Osteocyte (in vitro differentiated cells): ENCODE results near the gene RYR2. TPM values are rescaled to one million over a fixed set of nuclear protein-coding genes. Genes with fewer than 3 reads are reported as not detected.

Source experiments
- DNase-seq: peaks from one replicate; pipeline ENCODE4 v3.0.0; 2021; ENCODE audit warnings: mixed read lengths; ENCODE audit not compliant: unreplicated experiment; ENCODE audit errors: extremely low spot score
- H3K27ac Mint-ChIP-seq: one replicate; pipeline ENCODE4 v1.8.0; 2021; ENCODE audit warnings: mild to moderate bottlenecking, mixed read lengths; ENCODE audit not compliant: unreplicated experiment
- H3K27me3 Mint-ChIP-seq: one replicate; pipeline ENCODE4 v1.8.0; 2021; ENCODE audit warnings: mixed read lengths; ENCODE audit not compliant: unreplicated experiment
- H3K36me3 Mint-ChIP-seq: one replicate; pipeline ENCODE4 v1.8.0; 2021; ENCODE audit warnings: mixed read lengths; ENCODE audit not compliant: unreplicated experiment
- H3K4me1 Mint-ChIP-seq: one replicate; pipeline ENCODE4 v1.8.0; 2021; ENCODE audit warnings: mixed read lengths; ENCODE audit not compliant: unreplicated experiment
- H3K4me3 Mint-ChIP-seq: one replicate; pipeline ENCODE4 v1.8.0; 2021; ENCODE audit warnings: mild to moderate bottlenecking, moderate library complexity, mixed read lengths; ENCODE audit not compliant: unreplicated experiment
- H3K9me3 Mint-ChIP-seq: one replicate; pipeline ENCODE4 v1.8.0; 2021; ENCODE audit warnings: mixed read lengths; ENCODE audit not compliant: unreplicated experiment
- CTCF ChIP-seq: fragments of 200-600 bp; sonication (generic); IDR thresholded peaks from 2 replicates; pipeline ENCODE4 v1.5.0; 2021; ENCODE audit warnings: antibody characterized with exemption, mild to moderate bottlenecking, moderate library complexity
- total RNA-seq: library from RNA; stranded (reverse); gene quantifications from 2 replicates; pipeline ENCODE4 v1.2.1, GENCODE V29; 2021

The RYR2 gene
- total RNA-seq, 1 donor from 2014 or later, result 0.03 TPM

DNA sequence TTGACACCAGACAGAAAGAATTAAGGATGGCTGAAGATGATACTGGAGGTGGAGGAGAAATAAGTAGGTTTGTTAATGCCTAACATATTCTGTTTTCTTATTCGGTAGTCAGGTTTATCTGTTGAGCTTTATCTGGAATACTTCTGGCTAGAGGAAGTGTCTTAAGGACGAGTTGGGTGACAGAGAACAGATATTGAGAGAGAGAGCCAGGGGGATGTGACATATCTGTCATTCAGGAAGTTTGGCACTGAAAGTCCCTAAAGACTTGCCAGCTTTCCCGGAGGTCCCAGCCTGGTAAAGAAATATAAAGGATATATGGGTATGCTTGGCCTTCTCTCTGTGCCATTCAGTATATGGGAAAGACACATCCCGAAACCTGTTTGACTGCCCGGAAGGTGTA is 568.2 kb downstream of the RYR2 start:
- no peaks in the 10 kb centered on the region for H3K36me3 Mint-ChIP-seq
- no peak overlapping the region for H3K4me3 Mint-ChIP-seq
- DNase-seq, result no peak
- H3K4me1 Mint-ChIP-seq, result no peaks in the 10 kb centered on the region
- H3K27ac Mint-ChIP-seq, result no peak overlapping the region
- no peak for TF ChIP-seq CTCF
- H3K27me3 Mint-ChIP-seq, result no peaks in the 10 kb centered on the region
- H3K9me3 Mint-ChIP-seq, result peaks cover 39% of the 10 kb centered on the region

GRCh38 chr1:237613984-237614383 is 572.0 kb downstream of the RYR2 start:
- no peak for TF ChIP-seq CTCF
- no peaks in the 10 kb centered on the region for H3K4me1 Mint-ChIP-seq
- no peak for DNase-seq
- no peak overlapping the region for H3K4me3 Mint-ChIP-seq
- H3K36me3 Mint-ChIP-seq, result no peaks in the 10 kb centered on the region
- no peak overlapping the region for H3K27ac Mint-ChIP-seq
- H3K9me3 Mint-ChIP-seq, result peaks cover 69% of the 10 kb centered on the region
- H3K27me3 Mint-ChIP-seq, result no peaks in the 10 kb centered on the region

- Mint-ChIP-seq H3K27ac (no peak overlapping the region), H3K27me3 (no peaks in the 10 kb centered on the region), H3K4me1 (no peaks in the 10 kb centered on the region), H3K4me3 (no peak overlapping the region), H3K36me3 (no peaks in the 10 kb centered on the region), H3K9me3 (peaks cover 52% of the 10 kb centered on the region)
- TF ChIP-seq CTCF, result no peak
- DNase-seq, result no peak
Observed at GRCh38 chr1:237619553-237619952, 577.6 kb downstream of the RYR2 start.

DNA sequence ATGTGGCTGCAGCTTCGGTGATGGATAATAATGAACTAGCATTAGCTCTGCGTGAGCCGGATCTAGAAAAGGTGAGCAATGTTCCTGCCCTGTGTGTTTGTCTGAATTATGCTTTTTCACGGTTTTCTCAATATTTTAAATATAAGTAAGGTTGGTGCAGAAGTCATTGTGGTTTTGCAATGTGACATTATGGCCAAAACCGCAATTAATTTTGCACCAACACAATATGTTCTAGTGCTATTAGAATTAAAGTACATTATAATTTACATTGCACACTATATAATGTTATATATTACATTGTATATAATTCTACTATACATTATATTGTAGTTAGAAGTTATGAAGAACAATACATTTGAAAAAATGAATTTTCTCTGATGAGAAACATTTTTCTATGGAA is 592.9 kb downstream of the RYR2 start:
- DNase-seq, result no peak
- H3K4me3 Mint-ChIP-seq, result no peak overlapping the region
- peaks cover 9% of the 10 kb centered on the region for H3K9me3 Mint-ChIP-seq

DNA sequence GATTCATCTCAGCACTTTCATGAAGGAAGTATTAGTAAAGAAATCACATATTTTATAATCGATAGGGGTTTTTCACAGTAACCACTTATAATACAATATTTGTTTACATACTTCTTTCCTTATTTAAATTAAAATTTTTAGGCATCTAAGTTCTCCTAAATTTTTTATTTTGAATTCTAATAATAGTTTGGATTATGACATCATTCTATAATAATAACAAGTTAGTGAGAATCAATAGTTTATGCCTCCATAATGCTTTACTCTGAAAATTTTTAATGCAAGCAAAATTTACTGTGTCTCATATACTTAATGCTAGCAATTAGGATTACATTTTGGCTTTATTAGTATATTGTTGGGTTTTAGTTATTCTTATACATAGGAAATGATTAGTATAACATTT is 596.6 kb downstream of the RYR2 start:
- H3K4me1 Mint-ChIP-seq, result no peaks in the 10 kb centered on the region
- H3K9me3 Mint-ChIP-seq, result peaks cover 9% of the 10 kb centered on the region
- H3K4me3 Mint-ChIP-seq, result no peak overlapping the region
- no peaks in the 10 kb centered on the region for H3K27me3 Mint-ChIP-seq
- no peak for TF ChIP-seq CTCF
- H3K27ac Mint-ChIP-seq, result no peak overlapping the region
- H3K36me3 Mint-ChIP-seq, result no peaks in the 10 kb centered on the region
- no peak for DNase-seq

More for the DNA sequence above, 592.9 kb downstream of the RYR2 start:
- H3K27me3 Mint-ChIP-seq, result no peaks in the 10 kb centered on the region
- no peaks in the 10 kb centered on the region for H3K36me3 Mint-ChIP-seq
- H3K4me1 Mint-ChIP-seq, result no peaks in the 10 kb centered on the region
- no peak overlapping the region for H3K27ac Mint-ChIP-seq
- no peak for TF ChIP-seq CTCF
